ENCODE results near the gene SS18L1. TPM values are rescaled to one million over a fixed set of nuclear protein-coding genes. Genes with fewer than 3 reads are reported as not detected.

The SS18L1 gene
- total RNA-seq = 10 to 100 TPM; 12.2 to 70.8 (median 19.7) TPM

DNA sequence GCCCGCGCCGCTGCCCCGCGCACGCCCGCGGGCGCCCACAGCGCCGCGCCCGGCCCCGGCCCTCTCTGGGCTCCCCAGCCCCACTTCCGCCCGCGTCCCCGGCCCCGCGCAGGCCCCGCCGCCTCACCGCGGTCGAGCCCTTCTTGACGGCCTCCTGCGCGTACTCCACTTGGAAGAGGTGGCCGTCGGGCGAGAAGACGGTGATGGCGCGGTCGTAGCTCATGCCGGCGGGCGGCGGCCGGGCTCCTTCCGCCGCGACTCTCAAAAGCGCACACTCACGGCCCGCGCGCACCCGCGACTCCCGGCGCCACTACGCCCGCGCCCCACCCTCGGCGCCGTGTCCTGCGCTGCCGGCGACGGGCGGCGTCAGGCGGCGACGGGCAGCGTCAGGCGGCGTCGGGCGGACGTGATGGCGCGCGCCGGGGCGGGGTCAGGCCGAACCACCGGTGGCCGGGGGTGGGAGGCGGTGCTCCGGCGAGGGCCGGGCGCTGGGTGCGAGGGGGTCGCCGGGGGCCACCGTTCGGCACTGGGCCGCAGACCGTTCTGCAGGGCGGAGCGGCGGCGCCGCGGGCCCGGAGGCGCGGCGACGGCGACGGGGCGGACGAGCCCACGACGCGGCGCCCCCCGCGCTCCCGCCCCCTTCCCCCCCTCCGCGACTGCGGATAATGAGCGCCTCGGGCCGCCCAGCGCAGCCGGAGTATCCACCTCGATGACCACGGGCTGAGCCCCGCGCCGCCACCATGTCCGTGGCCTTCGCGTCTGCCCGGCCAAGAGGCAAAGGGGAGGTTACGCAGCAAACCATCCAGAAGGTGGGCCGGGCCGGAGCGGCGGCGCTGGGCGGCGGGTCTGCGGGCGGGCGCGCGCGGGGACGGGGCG is at the start of gene SS18L1, which contains the start of gene PSMA7:
Gene SS18L1 (plus strand): TSS at position 689 of the 876 bp plus-strand sequence. CDS start 52 bp downstream, at position 741.
Gene PSMA7 (minus strand): TSS at position 314 of the 876 bp plus-strand sequence. CDS start 91 bp downstream, at position 223.
- peak; percentile 86 to 99 for DNase-seq
- TF ChIP-seq CTCF (IDR thresholded peaks at IDR 0.05) = peak in 2 of 6 experiments; percentile 20 to 26
- peak in 1 of 4 donors; percentile 4 for TF ChIP-seq EP300 (IDR thresholded peaks at IDR 0.05)
- peak; percentile 87 to 91 for TF ChIP-seq POLR2AphosphoS5 (IDR thresholded peaks at IDR 0.05)
- TF ChIP-seq POLR2A (IDR thresholded peaks at IDR 0.05) = peak in 3 of 4 donors; percentile 89 to 99 (median 89)
- ATAC-seq (ENCODE audit: low FRiP score in 2 of 2) = peak; percentile 92 to 95

GRCh38 chr20:62096421-62097380 is 46.9 kb upstream of the SS18L1 start:
- H3K4me1 ChIP-seq = no peaks in the 10 kb centered on the region
- WGBS, 2 donors = 82 to 93% methylated on average over 11 to 30 of the region's 30 CpGs
- no peaks in the 10 kb centered on the region for H3K36me3 ChIP-seq
- ATAC-seq (ENCODE audit: low FRiP score in 2 of 2) = no peak
- no peaks in the 10 kb centered on the region for H3K27me3 ChIP-seq
- DNase-seq = no peak
- H3K27ac ChIP-seq = no peak overlapping the region
- H3K9me3 ChIP-seq = peaks cover 4 to 10% (median 8%) of the 10 kb centered on the region in 4 donors
- TF ChIP-seq POLR2AphosphoS5 (IDR thresholded peaks at IDR 0.05) (no peak), POLR2A (IDR thresholded peaks at IDR 0.05) (no peak), CTCF (IDR thresholded peaks at IDR 0.05) (no peak), EP300 (IDR thresholded peaks at IDR 0.05) (no peak)
- H3K4me3 ChIP-seq = no peak overlapping the region

More for the DNA sequence above, at the start of gene SS18L1, which contains the start of gene PSMA7:
- Histone ChIP-seq H3K9me3 (no peaks in the 10 kb centered on the region), H3K36me3 (peaks cover 18 to 28% (median 19%) of the 10 kb centered on the region in 4 donors), H3K4me1 (peaks cover 25 to 44% (median 30%) of the 10 kb centered on the region in 4 donors), H3K4me3 (peak within 1 kb of the TSS; percentile 72 to 97 (median 90)), H3K27ac (peak within 1 kb of the TSS; percentile 93 to 99 (median 96)), H3K27me3 (no peaks in the 10 kb centered on the region)
- 0 to 1% methylated on average over 22 to 28 of the region's 148 CpGs for WGBS, 2 donors

DNA sequence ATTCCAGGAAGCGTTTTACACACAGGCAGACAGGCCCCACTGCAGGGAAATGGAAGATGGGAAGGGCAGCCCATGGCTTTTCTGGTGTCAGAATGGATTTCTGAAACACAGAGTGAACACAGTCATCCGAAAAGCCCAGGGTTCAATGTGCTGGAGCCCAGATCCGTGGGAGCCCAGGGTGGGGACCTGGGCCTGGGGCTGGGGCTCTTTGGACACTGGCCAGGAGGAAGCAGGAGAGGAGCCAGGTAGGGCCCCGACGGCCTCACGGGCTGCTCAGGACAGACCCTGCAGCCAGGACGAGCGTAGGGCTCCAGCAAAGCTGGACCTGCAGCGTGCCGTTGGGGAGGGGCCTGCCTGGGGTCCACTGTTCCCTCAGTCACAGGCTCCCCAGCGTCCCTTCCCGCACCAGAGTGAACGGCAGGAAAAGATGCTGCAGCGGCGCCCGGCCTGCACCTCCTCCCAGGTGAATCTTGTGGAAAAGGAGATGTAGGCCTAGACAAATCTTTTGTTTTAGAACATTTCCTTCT is 45.6 kb upstream of the SS18L1 start:
- H3K27ac ChIP-seq = no peak overlapping the region
- ATAC-seq (ENCODE audit: low FRiP score in 2 of 2) (no peak), DNase-seq (peak in 1 of 2 donors; percentile 71)
- no peak for TF ChIP-seq EP300 (IDR thresholded peaks at IDR 0.05)
- TF ChIP-seq CTCF (IDR thresholded peaks at IDR 0.05) = no peak
- TF ChIP-seq POLR2AphosphoS5 (IDR thresholded peaks at IDR 0.05) = no peak
- no peak for TF ChIP-seq POLR2A (IDR thresholded peaks at IDR 0.05)
- WGBS, 2 donors = 69 to 75% methylated on average over 14 to 15 of the region's 16 CpGs
- H3K4me1 ChIP-seq = no peaks in the 10 kb centered on the region
- H3K9me3 ChIP-seq = peaks cover 4 to 18% (median 11%) of the 10 kb centered on the region in 4 donors
- H3K4me3 ChIP-seq = no peak overlapping the region
- no peaks in the 10 kb centered on the region for H3K36me3 ChIP-seq
- no peaks in the 10 kb centered on the region for H3K27me3 ChIP-seq

- Histone ChIP-seq H3K4me3 (no peak overlapping the region), H3K9me3 (peaks cover 4 to 29% (median 14%) of the 10 kb centered on the region in 4 donors), H3K27me3 (no peaks in the 10 kb centered on the region), H3K27ac (no peak overlapping the region), H3K4me1 (no peaks in the 10 kb centered on the region), H3K36me3 (no peaks in the 10 kb centered on the region)
- WGBS, 2 donors = 94 to 95% methylated on average over 4 of the region's 4 CpGs
- no peak for TF ChIP-seq EP300 (IDR thresholded peaks at IDR 0.05)
- no peak for TF ChIP-seq POLR2AphosphoS5 (IDR thresholded peaks at IDR 0.05)
- no peak for TF ChIP-seq CTCF (IDR thresholded peaks at IDR 0.05)
- TF ChIP-seq POLR2A (IDR thresholded peaks at IDR 0.05) = no peak
- DNase-seq = no peak
- no peak for ATAC-seq (ENCODE audit: low FRiP score in 2 of 2)
Measured at GRCh38 chr20:62101078-62101477, 42.5 kb upstream of the SS18L1 start.

All from upper lobe of left lung (tissue), 6 donors.